Liver (tissue), 2 donors: Measurements from ENCODE around the gene AGBL4.

Experiments used
- YY1 ChIP-seq: IDR thresholded peaks from 2 replicates; pipeline ENCODE4 v1.6.1; 2016; ENCODE audit warnings: antibody characterized with exemption, mild to moderate bottlenecking
- TF ChIP-seq, protein P1 (sequence below): fragments of 150-350 bp; IDR thresholded peaks from 2 replicates; pipeline ENCODE4 v1.5.1; 2017; ENCODE audit warnings: improper control_type of control experiment, low read depth, low read length; ENCODE audit not compliant: missing input control
- donor health status: healthy.

DNA sequence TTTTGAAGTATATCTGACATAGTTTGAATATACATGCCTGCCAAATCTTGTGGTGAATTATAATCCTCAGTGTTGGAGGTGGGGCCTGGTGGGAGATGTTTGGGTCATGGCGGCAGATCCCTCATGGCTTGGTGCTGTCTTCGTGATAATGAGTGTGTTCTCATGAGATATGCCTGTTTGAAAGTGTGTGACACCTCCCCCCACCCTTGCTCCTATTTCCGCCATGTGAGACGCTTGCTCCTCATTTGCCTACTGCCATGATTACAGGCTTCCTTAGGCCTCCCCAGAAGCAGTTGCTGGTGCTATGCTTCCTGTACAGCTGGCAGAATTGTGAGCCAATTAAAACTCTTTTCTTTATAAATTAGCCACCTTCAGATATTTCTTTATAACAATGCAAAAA lies 810.5 kb downstream of the AGBL4 start:
- TF ChIP-seq YY1 = no peak
- TF ChIP-seq, protein P1, sequence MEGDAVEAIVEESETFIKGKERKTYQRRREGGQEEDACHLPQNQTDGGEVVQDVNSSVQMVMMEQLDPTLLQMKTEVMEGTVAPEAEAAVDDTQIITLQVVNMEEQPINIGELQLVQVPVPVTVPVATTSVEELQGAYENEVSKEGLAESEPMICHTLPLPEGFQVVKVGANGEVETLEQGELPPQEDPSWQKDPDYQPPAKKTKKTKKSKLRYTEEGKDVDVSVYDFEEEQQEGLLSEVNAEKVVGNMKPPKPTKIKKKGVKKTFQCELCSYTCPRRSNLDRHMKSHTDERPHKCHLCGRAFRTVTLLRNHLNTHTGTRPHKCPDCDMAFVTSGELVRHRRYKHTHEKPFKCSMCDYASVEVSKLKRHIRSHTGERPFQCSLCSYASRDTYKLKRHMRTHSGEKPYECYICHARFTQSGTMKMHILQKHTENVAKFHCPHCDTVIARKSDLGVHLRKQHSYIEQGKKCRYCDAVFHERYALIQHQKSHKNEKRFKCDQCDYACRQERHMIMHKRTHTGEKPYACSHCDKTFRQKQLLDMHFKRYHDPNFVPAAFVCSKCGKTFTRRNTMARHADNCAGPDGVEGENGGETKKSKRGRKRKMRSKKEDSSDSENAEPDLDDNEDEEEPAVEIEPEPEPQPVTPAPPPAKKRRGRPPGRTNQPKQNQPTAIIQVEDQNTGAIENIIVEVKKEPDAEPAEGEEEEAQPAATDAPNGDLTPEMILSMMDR = no peak
